ENCODE data around the gene YOD1.

Gene YOD1

DNA sequence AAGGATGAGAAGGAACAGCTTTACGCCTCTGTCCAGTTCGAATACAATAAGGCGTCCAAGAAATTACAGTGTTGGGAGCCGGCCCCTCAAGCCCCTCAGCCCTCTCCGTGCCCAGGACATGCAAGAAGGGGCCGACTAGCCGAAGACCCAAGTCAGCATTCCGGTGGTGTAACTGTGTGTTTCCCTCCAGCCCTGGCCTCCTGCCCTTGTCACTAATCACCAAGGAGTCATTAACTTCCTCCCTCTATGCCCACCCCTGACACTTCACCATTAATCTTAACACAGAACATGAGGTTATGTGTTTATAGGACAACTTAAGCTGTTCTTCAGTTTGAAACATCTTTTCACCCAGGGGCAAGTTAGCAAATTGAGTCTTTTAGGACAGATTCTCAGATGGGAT is 21.2 kb upstream of the YOD1 start:
- H4K20me1 ChIP-seq (ENCODE audit: control insufficient read depth, insufficient read depth, low read depth, low read length): no peaks in the 10 kb centered on the region
- H3K27ac ChIP-seq (ENCODE audit: low read depth, low read length): no peak overlapping the region
- H3K4me3 ChIP-seq (ENCODE audit: low read length): no peak overlapping the region
- TF ChIP-seq EZH2phosphoT487 (IDR thresholded peaks at IDR 0.05; ENCODE audit: borderline replicate concordance, low read length): no peak
- TF ChIP-seq, protein P1, sequence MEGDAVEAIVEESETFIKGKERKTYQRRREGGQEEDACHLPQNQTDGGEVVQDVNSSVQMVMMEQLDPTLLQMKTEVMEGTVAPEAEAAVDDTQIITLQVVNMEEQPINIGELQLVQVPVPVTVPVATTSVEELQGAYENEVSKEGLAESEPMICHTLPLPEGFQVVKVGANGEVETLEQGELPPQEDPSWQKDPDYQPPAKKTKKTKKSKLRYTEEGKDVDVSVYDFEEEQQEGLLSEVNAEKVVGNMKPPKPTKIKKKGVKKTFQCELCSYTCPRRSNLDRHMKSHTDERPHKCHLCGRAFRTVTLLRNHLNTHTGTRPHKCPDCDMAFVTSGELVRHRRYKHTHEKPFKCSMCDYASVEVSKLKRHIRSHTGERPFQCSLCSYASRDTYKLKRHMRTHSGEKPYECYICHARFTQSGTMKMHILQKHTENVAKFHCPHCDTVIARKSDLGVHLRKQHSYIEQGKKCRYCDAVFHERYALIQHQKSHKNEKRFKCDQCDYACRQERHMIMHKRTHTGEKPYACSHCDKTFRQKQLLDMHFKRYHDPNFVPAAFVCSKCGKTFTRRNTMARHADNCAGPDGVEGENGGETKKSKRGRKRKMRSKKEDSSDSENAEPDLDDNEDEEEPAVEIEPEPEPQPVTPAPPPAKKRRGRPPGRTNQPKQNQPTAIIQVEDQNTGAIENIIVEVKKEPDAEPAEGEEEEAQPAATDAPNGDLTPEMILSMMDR (IDR thresholded peaks at IDR 0.05; ENCODE audit: low read depth, low read length, poor library complexity, severe bottlenecking): no peak
- peaks cover 12% of the 10 kb centered on the region for H3K27me3 ChIP-seq (ENCODE audit: control insufficient read depth, low read length)
- no peaks in the 10 kb centered on the region for H3K79me2 ChIP-seq (ENCODE audit: control insufficient read depth, low read length)
- H3K36me3 ChIP-seq (ENCODE audit: control insufficient read depth, low read length): no peaks in the 10 kb centered on the region
- H3F3A ChIP-seq (ENCODE audit: control insufficient read depth, insufficient read depth): no peaks in the 10 kb centered on the region
- no peaks in the 10 kb centered on the region for H3K9me3 ChIP-seq (ENCODE audit: control insufficient read depth, insufficient read depth, low read length)
- no peaks in the 10 kb centered on the region for H3K4me1 ChIP-seq (ENCODE audit: control insufficient read depth, low read length)
- H3K4me2 ChIP-seq (ENCODE audit: low read length): no peak overlapping the region
- H3K9me2 ChIP-seq (replicated peaks; ENCODE audit: control insufficient read depth, low read length): no peaks in the 10 kb centered on the region

DNA sequence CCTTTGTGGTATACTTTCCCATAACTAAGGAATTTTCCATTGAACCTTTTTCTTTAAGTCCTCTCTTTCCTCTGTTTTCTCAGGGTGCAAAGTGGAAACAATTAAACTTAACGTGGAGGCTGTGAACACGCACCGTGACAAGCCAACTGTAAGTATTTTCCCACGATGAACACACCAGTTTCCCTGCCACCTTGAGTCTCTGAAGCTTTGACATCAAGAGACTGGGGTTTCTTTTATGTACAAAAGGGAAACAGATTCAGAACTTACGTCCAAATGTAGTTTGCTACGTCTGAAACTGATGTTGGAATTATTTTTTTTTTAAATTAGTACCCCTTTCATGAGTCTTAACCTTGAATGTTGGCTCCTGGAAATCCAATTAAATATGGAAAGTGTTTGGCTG is 20.4 kb upstream of the YOD1 start:
- Histone ChIP-seq H3K9me3 (ENCODE audit: control insufficient read depth, insufficient read depth, low read length) (no peaks in the 10 kb centered on the region), H3K36me3 (ENCODE audit: control insufficient read depth, low read length) (no peaks in the 10 kb centered on the region), H3K4me1 (ENCODE audit: control insufficient read depth, low read length) (no peaks in the 10 kb centered on the region), H3K27me3 (ENCODE audit: control insufficient read depth, low read length) (peaks cover 7% of the 10 kb centered on the region), H3K27ac (ENCODE audit: low read depth, low read length) (no peak overlapping the region), H3K4me2 (ENCODE audit: low read length) (no peak overlapping the region), H3K4me3 (ENCODE audit: low read length) (no peak overlapping the region), H4K20me1 (ENCODE audit: control insufficient read depth, insufficient read depth, low read depth, low read length) (no peaks in the 10 kb centered on the region), H3K9me2 (replicated peaks; ENCODE audit: control insufficient read depth, low read length) (no peaks in the 10 kb centered on the region), H3K79me2 (ENCODE audit: control insufficient read depth, low read length) (no peaks in the 10 kb centered on the region), H3F3A (ENCODE audit: control insufficient read depth, insufficient read depth) (no peaks in the 10 kb centered on the region)
- TF ChIP-seq, protein P1 (IDR thresholded peaks at IDR 0.05; ENCODE audit: low read depth, low read length, poor library complexity, severe bottlenecking): no peak
- no peak for TF ChIP-seq EZH2phosphoT487 (IDR thresholded peaks at IDR 0.05; ENCODE audit: borderline replicate concordance, low read length)

DNA sequence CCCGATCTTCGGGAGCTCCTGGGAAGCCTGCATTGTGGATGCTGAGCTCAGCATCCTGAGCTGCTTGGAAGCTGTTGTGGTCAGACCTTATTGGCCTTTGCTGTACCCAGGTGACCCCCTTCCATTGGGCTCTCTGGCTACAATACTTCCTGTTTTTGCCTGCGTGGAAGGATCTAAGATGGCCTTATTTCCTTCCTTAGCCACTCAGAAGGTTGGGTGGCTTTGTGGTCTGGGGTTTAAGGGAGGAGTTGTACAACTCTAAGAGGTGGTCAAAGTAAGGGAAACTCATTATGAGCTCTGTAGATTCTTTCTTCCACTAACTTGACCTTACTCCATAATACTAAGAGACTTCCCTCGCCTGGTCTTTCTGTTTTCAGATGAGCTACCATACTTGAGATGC is 19.8 kb upstream of the YOD1 start:
- Histone ChIP-seq H3K27ac (ENCODE audit: low read depth, low read length) (no peak overlapping the region), H4K20me1 (ENCODE audit: control insufficient read depth, insufficient read depth, low read depth, low read length) (no peaks in the 10 kb centered on the region), H3K4me2 (ENCODE audit: low read length) (no peak overlapping the region), H3K36me3 (ENCODE audit: control insufficient read depth, low read length) (no peaks in the 10 kb centered on the region), H3K4me1 (ENCODE audit: control insufficient read depth, low read length) (no peaks in the 10 kb centered on the region), H3F3A (ENCODE audit: control insufficient read depth, insufficient read depth) (no peaks in the 10 kb centered on the region), H3K79me2 (ENCODE audit: control insufficient read depth, low read length) (no peaks in the 10 kb centered on the region), H3K4me3 (ENCODE audit: low read length) (no peak overlapping the region), H3K9me3 (ENCODE audit: control insufficient read depth, insufficient read depth, low read length) (no peaks in the 10 kb centered on the region), H3K9me2 (replicated peaks; ENCODE audit: control insufficient read depth, low read length) (no peaks in the 10 kb centered on the region), H3K27me3 (ENCODE audit: control insufficient read depth, low read length) (peaks cover 6% of the 10 kb centered on the region)
- TF ChIP-seq, protein P1 (IDR thresholded peaks at IDR 0.05; ENCODE audit: low read depth, low read length, poor library complexity, severe bottlenecking): no peak
- TF ChIP-seq EZH2phosphoT487 (IDR thresholded peaks at IDR 0.05; ENCODE audit: borderline replicate concordance, low read length): no peak

Data from DOHH2 (cell line).